CD4-positive, alpha-beta memory T cell (primary cell): ENCODE data around the gene SORCS3. TPM values are rescaled to one million over a fixed set of nuclear protein-coding genes. Genes with fewer than 3 reads are reported as not detected.

Experiments used
- CTCF ChIA-PET: fragments of 350-600 bp; sonication (Branson Sonifier 250); formaldehyde crosslinking; loops from one replicate; lab custom pipeline; 2021; ENCODE audit warnings: inconsistent platforms; ENCODE audit not compliant: partially characterized antibody; lab: Charles Lee
- POLR2A ChIA-PET: fragments of 350-600 bp; sonication (Branson Sonifier 250); formaldehyde crosslinking; loops from one replicate; lab custom pipeline; 2021; ENCODE audit not compliant: partially characterized antibody; lab: Charles Lee
- DNase-seq, 5 donors: peaks; one replicate each; pipeline versions ENCODE4 v3.0.0 to v3.0.0-alpha.2; 2020 to 2022; ENCODE audit warnings: mixed read lengths in 1 of 5
- H3K27ac ChIP-seq: one replicate; pipeline ENCODE4 v1.7.0; 2013; ENCODE audit warnings: low read depth, low read length
- H3K27me3 ChIP-seq: 2 replicates; pipeline ENCODE4 v1.7.0; 2013; ENCODE audit warnings: mild to moderate bottlenecking, low read length, moderate library complexity; ENCODE audit not compliant: insufficient read depth
- H3K36me3 ChIP-seq: 2 replicates; pipeline ENCODE4 v1.7.0; 2013; ENCODE audit warnings: mild to moderate bottlenecking, low read length, moderate library complexity; ENCODE audit not compliant: insufficient read depth
- H3K4me1 ChIP-seq: 2 replicates; pipeline ENCODE4 v1.7.0; 2013; ENCODE audit warnings: mild to moderate bottlenecking, low read length, moderate library complexity; ENCODE audit not compliant: insufficient read depth
- H3K4me3 ChIP-seq, 2 donors: one replicate each; pipeline ENCODE4 v1.7.0; 2013; ENCODE audit warnings: low read length in 2 of 2, mild to moderate bottlenecking in 1 of 2
- H3K9me3 ChIP-seq, 2 donors: one replicate each; pipeline ENCODE4 v1.7.0; 2013; ENCODE audit warnings: low read length in 2 of 2, control low read depth in 1 of 2; ENCODE audit not compliant: control insufficient read depth in 1 of 2
- H3K27ac Mint-ChIP-seq, 7 donors: one replicate each; pipeline ENCODE4 v1.8.0; 2020 to 2021; ENCODE audit warnings: mixed read lengths in 7 of 7, mild to moderate bottlenecking in 6 of 7, inconsistent platforms in 3 of 7, moderate library complexity in 3 of 7
- H3K27me3 Mint-ChIP-seq, 2 donors: one replicate each; pipeline ENCODE4 v1.8.0; 2020 to 2021; ENCODE audit warnings: mixed read lengths in 2 of 2
- H3K36me3 Mint-ChIP-seq, 2 donors: one replicate each; pipeline ENCODE4 v1.8.0; 2020 to 2021; ENCODE audit warnings: mixed read lengths in 2 of 2, inconsistent platforms in 1 of 2, mild to moderate bottlenecking in 1 of 2
- H3K4me1 Mint-ChIP-seq, 4 donors: one replicate each; pipeline ENCODE4 v1.8.0; 2020 to 2021; ENCODE audit warnings: mixed read lengths in 4 of 4, mild to moderate bottlenecking in 1 of 4
- H3K4me3 Mint-ChIP-seq, 8 donors: one replicate each; pipeline ENCODE4 v1.8.0; 2020 to 2021; ENCODE audit warnings: mixed read lengths in 8 of 8, mild to moderate bottlenecking in 7 of 8, moderate library complexity in 6 of 8, inconsistent platforms in 3 of 8
- H3K9me3 Mint-ChIP-seq, 8 donors: one replicate each; pipeline ENCODE4 v1.8.0; 2020 to 2021; ENCODE audit warnings: mixed read lengths in 8 of 8, mild to moderate bottlenecking in 5 of 8, inconsistent platforms in 3 of 8, moderate library complexity in 1 of 8
- intact Hi-C: fragments of 100-400 bp; cut with micrococcal nuclease; formaldehyde crosslinking; loops from one replicate; pipeline ENCODE4 v1.15.1; 2023
- polyA plus RNA-seq, 2 donors: library from polyadenylated mRNA; unstranded; fragments of 300-500 nt; fragmentation: Illumina TruSeq; gene quantifications; one replicate each; pipeline ENCODE4 v1.2.3, GENCODE V29; 2021
- total RNA-seq, 2 experiments: library from RNA; stranded (reverse); gene quantifications; one replicate each; pipeline ENCODE4 v1.2.3, GENCODE V29; 2021

SORCS3 gene
- total and polyA plus RNA-seq, 4 experiments from 2014 or later = 0.06 to 0.21 TPM; not detected in 2

DNA sequence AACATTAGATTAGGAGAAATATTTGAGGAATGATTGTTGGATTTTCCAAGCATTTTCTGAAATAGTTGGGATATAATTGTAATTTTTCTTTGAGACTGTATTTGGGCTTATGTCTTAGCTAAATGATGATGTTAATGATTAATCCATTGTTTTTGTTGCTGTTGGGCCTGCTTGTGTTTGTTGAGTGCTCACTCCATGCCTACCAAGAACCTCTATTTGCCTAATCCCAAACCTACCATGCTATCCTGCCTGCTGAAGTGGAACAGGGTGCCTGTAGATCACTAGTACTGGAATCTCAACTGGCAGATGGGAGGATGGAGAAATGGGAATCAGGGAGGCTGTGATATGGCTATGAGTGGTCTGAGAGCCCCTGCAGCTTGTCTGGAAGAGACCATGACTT is 565.5 kb downstream of the SORCS3 start:
- no peak for DNase-seq
- H3K36me3 Mint-ChIP-seq = no peaks in the 10 kb centered on the region
- Histone ChIP-seq H3K36me3 (no peaks in the 10 kb centered on the region), H3K27me3 (no peaks in the 10 kb centered on the region), H3K4me1 (no peaks in the 10 kb centered on the region), H3K4me3 (no peak overlapping the region), H3K9me3 (no peaks in the 10 kb centered on the region), H3K27ac (no peak overlapping the region)
- H3K27me3 Mint-ChIP-seq = no peaks in the 10 kb centered on the region
- ChIA-PET POLR2A (no interaction called here), CTCF (no interaction called here)
- intact Hi-C loops = no loop called here
- no peak overlapping the region for H3K4me3 Mint-ChIP-seq
- no peaks in the 10 kb centered on the region for H3K4me1 Mint-ChIP-seq
- H3K27ac Mint-ChIP-seq = no peak overlapping the region
- peaks cover 0 to 11% (median under 1%) of the 10 kb centered on the region in 8 donors for H3K9me3 Mint-ChIP-seq

DNA sequence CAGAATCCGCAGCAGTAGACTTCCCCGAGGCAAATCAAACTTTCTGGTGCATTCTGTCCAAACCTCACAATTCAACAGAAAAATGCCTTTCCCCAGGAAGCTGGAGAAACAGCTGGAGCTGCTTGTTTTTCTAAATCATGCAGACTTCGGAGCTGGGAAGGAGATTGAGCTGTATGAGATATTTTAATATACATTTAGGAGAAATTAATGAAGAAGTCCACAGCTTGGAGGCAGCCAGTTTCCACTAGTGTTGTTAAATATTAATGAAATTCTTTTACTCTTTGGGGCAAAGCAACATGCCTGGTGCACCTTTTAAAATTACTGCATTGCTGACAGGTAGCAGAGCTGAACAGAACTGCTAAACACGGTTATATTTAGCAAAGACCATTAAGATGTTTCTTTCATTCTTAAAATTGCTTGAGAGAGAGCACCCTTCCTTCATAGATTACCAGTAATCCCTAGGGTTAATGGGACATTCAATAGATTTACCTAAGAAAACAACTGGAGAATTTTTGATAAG is 566.4 kb downstream of the SORCS3 start:
- ChIA-PET CTCF (no interaction called here), POLR2A (no interaction called here)
- peaks cover 0 to 10% (median 2%) of the 10 kb centered on the region in 8 donors for H3K9me3 Mint-ChIP-seq
- H3K4me1 ChIP-seq = no peaks in the 10 kb centered on the region
- H3K27me3 ChIP-seq = no peaks in the 10 kb centered on the region
- H3K9me3 ChIP-seq = no peaks in the 10 kb centered on the region
- H3K36me3 ChIP-seq = no peaks in the 10 kb centered on the region
- H3K4me1 Mint-ChIP-seq = no peaks in the 10 kb centered on the region
- no peaks in the 10 kb centered on the region for H3K36me3 Mint-ChIP-seq
- no peak overlapping the region for H3K27ac Mint-ChIP-seq
- intact Hi-C loops = no loop called here
- no peaks in the 10 kb centered on the region for H3K27me3 Mint-ChIP-seq
- DNase-seq = no peak
- no peak overlapping the region for H3K27ac ChIP-seq
- no peak overlapping the region for H3K4me3 Mint-ChIP-seq
- no peak overlapping the region for H3K4me3 ChIP-seq

DNA sequence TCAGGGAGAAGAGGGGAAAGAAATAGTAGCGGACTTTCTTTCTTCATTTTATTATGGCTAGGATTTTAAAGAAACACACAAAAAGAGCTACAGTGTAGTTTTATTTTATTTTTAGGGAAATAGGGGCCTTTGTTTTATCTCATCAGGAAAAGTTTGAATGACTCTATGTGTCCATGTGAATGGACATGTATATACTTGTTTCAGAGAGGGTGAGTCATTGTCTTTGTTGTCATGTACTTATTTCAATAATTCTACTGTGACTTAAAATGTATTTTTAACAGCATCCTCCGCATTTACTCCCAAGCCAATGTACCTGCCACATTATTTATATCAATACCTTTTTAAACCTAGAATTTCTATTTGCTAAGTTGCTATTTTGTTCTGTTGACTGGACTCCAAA is 569.5 kb downstream of the SORCS3 start:
- no peak for DNase-seq
- POLR2A ChIA-PET = no interaction called here
- Mint-ChIP-seq H3K27ac (no peak overlapping the region), H3K27me3 (no peaks in the 10 kb centered on the region), H3K4me1 (no peaks in the 10 kb centered on the region), H3K36me3 (no peaks in the 10 kb centered on the region), H3K4me3 (no peak overlapping the region), H3K9me3 (peaks cover 0 to 7% (median 1%) of the 10 kb centered on the region in 8 donors)
- no peaks in the 10 kb centered on the region for H3K9me3 ChIP-seq
- intact Hi-C loops = no loop called here
- H3K36me3 ChIP-seq = no peaks in the 10 kb centered on the region
- CTCF ChIA-PET = no interaction called here
- no peaks in the 10 kb centered on the region for H3K27me3 ChIP-seq
- H3K4me1 ChIP-seq = no peaks in the 10 kb centered on the region
- H3K27ac ChIP-seq = no peak overlapping the region
- H3K4me3 ChIP-seq = no peak overlapping the region

DNA sequence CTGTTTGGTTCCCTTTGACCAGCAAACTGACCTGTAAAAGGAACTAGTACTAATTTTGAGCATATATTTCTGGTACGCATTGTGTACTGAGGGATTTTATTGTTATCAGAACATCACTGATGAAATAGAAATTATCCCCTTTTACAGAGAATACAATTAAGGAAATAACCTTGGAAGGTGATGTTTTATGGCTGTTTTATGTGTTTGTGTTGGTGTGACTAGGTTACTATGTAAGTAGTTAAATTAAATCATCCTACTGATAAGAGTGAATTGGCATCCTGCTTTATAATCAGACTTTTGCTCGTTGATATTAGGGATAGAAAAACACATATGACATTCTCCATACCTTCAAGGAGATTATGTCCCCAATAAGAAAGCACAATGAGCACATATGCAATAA is 596.6 kb downstream of the SORCS3 start:
- peaks cover 3 to 25% (median 15%) of the 10 kb centered on the region in 8 donors for H3K9me3 Mint-ChIP-seq
- POLR2A ChIA-PET = no interaction called here

DNA sequence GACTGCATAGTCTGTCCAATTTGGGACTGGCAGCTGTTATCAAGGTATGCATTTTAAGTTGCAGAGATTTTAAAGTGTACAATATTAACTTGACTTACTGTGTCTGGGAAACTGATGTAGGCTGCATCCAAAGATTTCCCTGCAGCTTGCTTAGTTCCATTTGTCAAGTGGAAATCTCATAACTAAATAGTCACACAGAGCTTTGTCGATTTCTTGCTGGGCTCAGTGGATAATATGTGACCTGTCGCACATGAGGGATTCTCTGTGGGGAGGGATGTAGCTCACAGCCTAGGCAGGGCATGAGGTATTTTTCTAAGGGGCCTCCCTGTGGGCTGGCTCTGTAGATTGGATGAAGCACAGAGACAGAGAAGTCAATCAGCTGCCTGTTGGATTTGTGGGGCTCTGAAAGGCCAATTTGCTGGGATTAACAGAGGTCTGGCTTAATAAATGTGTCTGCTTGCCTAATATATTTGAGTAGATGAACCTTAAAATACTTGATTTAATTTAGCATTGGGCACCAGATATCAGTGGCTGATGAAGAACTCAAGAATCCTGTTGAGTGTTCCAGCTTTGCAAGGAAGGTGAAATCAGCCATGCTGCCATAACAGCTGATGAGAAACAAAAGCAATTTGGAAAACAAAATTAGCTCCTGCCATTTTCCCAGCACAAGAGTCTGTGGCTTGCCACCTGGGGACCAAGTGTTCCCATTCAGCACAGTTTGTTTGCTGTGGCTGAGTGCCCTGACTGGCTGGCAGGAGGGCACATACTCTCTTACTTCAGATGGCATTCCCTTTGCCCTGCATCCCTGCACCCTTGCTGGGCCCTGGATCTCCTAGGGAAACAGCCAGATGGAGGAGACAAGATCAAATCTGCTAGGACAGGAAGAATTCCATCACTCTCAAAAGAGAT is 598.5 kb downstream of the SORCS3 start:
- H3K36me3 ChIP-seq = no peaks in the 10 kb centered on the region
- H3K4me1 ChIP-seq = no peaks in the 10 kb centered on the region
- DNase-seq = no peak
- CTCF ChIA-PET = no interaction called here
- no peaks in the 10 kb centered on the region for H3K36me3 Mint-ChIP-seq
- POLR2A ChIA-PET = no interaction called here
- no peaks in the 10 kb centered on the region for H3K27me3 Mint-ChIP-seq
- H3K27me3 ChIP-seq = no peaks in the 10 kb centered on the region
- H3K4me3 ChIP-seq = no peak overlapping the region
- H3K9me3 ChIP-seq = no peaks in the 10 kb centered on the region
- no peak overlapping the region for H3K4me3 Mint-ChIP-seq
- H3K27ac ChIP-seq = no peak overlapping the region
- intact Hi-C loops = no loop called here
- no peaks in the 10 kb centered on the region for H3K4me1 Mint-ChIP-seq
- H3K27ac Mint-ChIP-seq = no peak overlapping the region
- peaks cover 0 to 20% (median 6%) of the 10 kb centered on the region in 8 donors for H3K9me3 Mint-ChIP-seq

More for the DNA sequence above, 596.6 kb downstream of the SORCS3 start:
- Histone ChIP-seq H3K9me3 (no peaks in the 10 kb centered on the region), H3K4me1 (no peaks in the 10 kb centered on the region), H3K36me3 (no peaks in the 10 kb centered on the region), H3K27me3 (no peaks in the 10 kb centered on the region), H3K4me3 (no peak overlapping the region), H3K27ac (no peak overlapping the region)
- H3K27ac Mint-ChIP-seq = no peak overlapping the region
- no peaks in the 10 kb centered on the region for H3K27me3 Mint-ChIP-seq
- H3K4me3 Mint-ChIP-seq = no peak overlapping the region
- H3K4me1 Mint-ChIP-seq = no peaks in the 10 kb centered on the region
- DNase-seq = no peak
- intact Hi-C loops = no loop called here
- CTCF ChIA-PET = no interaction called here
- no peaks in the 10 kb centered on the region for H3K36me3 Mint-ChIP-seq

DNA sequence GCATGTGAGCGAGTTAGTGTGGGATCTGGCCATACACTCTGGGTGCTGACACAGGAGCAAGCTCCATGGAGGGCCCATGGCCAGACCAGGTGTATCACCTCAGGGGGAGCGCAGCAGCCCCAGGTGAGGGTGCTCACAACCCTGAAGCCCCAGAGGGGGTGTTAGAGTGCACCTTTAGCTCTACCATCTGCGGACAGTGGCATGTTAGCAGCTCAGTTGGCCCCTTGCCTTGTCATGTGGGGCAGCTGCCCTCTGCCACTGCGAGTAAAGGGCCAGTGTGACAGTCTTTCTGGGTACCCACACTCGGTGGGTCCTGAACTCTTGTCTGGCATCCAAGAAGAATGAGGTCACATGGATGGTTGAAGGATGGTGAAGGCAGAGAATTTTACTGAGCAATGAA is 600.2 kb downstream of the SORCS3 start:
- POLR2A ChIA-PET = no interaction called here
- Histone ChIP-seq H3K4me1 (no peaks in the 10 kb centered on the region), H3K27ac (no peak overlapping the region), H3K36me3 (no peaks in the 10 kb centered on the region), H3K27me3 (no peaks in the 10 kb centered on the region), H3K4me3 (no peak overlapping the region), H3K9me3 (no peaks in the 10 kb centered on the region)
- CTCF ChIA-PET = no interaction called here
- Mint-ChIP-seq H3K36me3 (no peaks in the 10 kb centered on the region), H3K9me3 (peaks cover 0 to 9% (median 2%) of the 10 kb centered on the region in 8 donors), H3K4me3 (no peak overlapping the region), H3K27me3 (no peaks in the 10 kb centered on the region), H3K4me1 (no peaks in the 10 kb centered on the region), H3K27ac (no peak overlapping the region)
- intact Hi-C loops = no loop called here
- no peak for DNase-seq

DNA sequence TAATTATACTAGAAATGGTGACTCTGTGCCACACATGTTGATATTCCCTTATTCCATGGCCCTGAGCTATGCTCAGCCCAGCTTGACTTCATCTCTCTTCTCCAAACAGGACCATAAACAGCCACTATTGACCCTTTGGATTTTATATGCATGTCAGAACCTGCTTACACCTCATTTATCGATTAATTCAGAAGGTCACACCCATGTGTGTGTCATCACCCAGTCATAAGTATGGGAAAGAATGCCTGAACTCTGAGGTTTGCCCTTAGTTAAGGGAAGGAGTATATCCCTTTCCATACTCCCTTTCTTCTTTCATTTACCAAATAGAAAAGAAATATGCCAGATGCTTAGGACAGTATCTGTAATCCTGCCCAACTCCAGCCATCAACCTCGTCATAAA is 602.3 kb downstream of the SORCS3 start:
- Histone ChIP-seq H3K27me3 (no peaks in the 10 kb centered on the region), H3K36me3 (no peaks in the 10 kb centered on the region), H3K4me3 (no peak overlapping the region), H3K27ac (no peak overlapping the region), H3K4me1 (no peaks in the 10 kb centered on the region), H3K9me3 (no peaks in the 10 kb centered on the region)
- intact Hi-C loops = no loop called here
- no peak overlapping the region for H3K27ac Mint-ChIP-seq
- no peak overlapping the region for H3K4me3 Mint-ChIP-seq
- CTCF ChIA-PET = no interaction called here
- no peak for DNase-seq
- H3K4me1 Mint-ChIP-seq = no peaks in the 10 kb centered on the region
- H3K9me3 Mint-ChIP-seq = peaks cover 0 to 5% (median 1%) of the 10 kb centered on the region in 8 donors
- no peaks in the 10 kb centered on the region for H3K36me3 Mint-ChIP-seq
- POLR2A ChIA-PET = no interaction called here
- no peaks in the 10 kb centered on the region for H3K27me3 Mint-ChIP-seq
